Uterus (tissue), 2 donors: ENCODE results near the gene RAPGEF2.

ENCODE experiments used
- POLR2A ChIP-seq, 2 donors: fragments of 450-650 bp; IDR thresholded peaks; one replicate each; pipeline ENCODE4 v1.6.1; 2016; ENCODE audit warnings: antibody characterized with exemption in 2 of 2, mild to moderate bottlenecking in 1 of 2, moderate library complexity in 1 of 2
- TF ChIP-seq, protein P1 (sequence below), 4 experiments: fragments of 200-600 bp in 2 of 4; fragments of 450-650 bp in 2 of 4; sonication (generic) in 2 of 4; IDR thresholded peaks; one replicate each; pipeline ENCODE4 v1.5.1; 2016 to 2019; ENCODE audit warnings: antibody characterized with exemption in 4 of 4, mild to moderate bottlenecking in 2 of 4, moderate library complexity in 1 of 4

GRCh38 chr4:159221280-159221679 is 118.4 kb downstream of the RAPGEF2 start:
- TF ChIP-seq POLR2A (IDR thresholded peaks at IDR 0.05): no peak
- TF ChIP-seq, protein P1, sequence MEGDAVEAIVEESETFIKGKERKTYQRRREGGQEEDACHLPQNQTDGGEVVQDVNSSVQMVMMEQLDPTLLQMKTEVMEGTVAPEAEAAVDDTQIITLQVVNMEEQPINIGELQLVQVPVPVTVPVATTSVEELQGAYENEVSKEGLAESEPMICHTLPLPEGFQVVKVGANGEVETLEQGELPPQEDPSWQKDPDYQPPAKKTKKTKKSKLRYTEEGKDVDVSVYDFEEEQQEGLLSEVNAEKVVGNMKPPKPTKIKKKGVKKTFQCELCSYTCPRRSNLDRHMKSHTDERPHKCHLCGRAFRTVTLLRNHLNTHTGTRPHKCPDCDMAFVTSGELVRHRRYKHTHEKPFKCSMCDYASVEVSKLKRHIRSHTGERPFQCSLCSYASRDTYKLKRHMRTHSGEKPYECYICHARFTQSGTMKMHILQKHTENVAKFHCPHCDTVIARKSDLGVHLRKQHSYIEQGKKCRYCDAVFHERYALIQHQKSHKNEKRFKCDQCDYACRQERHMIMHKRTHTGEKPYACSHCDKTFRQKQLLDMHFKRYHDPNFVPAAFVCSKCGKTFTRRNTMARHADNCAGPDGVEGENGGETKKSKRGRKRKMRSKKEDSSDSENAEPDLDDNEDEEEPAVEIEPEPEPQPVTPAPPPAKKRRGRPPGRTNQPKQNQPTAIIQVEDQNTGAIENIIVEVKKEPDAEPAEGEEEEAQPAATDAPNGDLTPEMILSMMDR (IDR thresholded peaks at IDR 0.05): no peak
